Coronary artery (tissue), 2 donors: ENCODE data around the gene MARCO.

Experiments
- DNase-seq: peaks from one replicate; pipeline ENCODE4 v3.0.0-alpha.2; 2017; ENCODE audit warnings: low spot score
- H3K27ac ChIP-seq, 2 donors: fragments of 200-600 bp; sonication (generic); one replicate each; pipeline ENCODE4 v1.5.1; 2016 to 2019
- H3K4me3 ChIP-seq: fragments of 200-600 bp; sonication (generic); 2 replicates; pipeline ENCODE4 v1.5.1; 2016; ENCODE audit warnings: mild to moderate bottlenecking, moderate library complexity
- CTCF ChIP-seq: fragments of 200-600 bp; sonication (generic); IDR thresholded peaks from one replicate; pipeline ENCODE4 v1.5.1; 2019; ENCODE audit warnings: antibody characterized with exemption

The MARCO gene

GRCh38 chr2:118906186-118906585, 35.8 kb upstream of the MARCO start:
- DNase-seq, result no peak
- TF ChIP-seq CTCF, result no peak

GRCh38 chr2:118907759-118908158, 34.2 kb upstream of the MARCO start:
- Histone ChIP-seq H3K4me3 (no peak overlapping the region), H3K27ac (no peak overlapping the region)
- DNase-seq, result no peak
- no peak for TF ChIP-seq CTCF

More at GRCh38 chr2:118906186-118906585, 35.8 kb upstream of the MARCO start:
- Histone ChIP-seq H3K4me3 (no peak overlapping the region), H3K27ac (no peak overlapping the region)

- no peak for DNase-seq
- no peak for TF ChIP-seq CTCF
- Histone ChIP-seq H3K4me3 (no peak overlapping the region), H3K27ac (no peak overlapping the region)
These were observed 32.8 kb upstream of the MARCO start for GRCh38 chr2:118909191-118909590.

- DNase-seq, result no peak
- no peak overlapping the region for H3K27ac ChIP-seq
- H3K4me3 ChIP-seq, result no peak overlapping the region
- TF ChIP-seq CTCF, result no peak
These were observed 30.7 kb upstream of the MARCO start for GRCh38 chr2:118911166-118911856.

GRCh38 chr2:118911936-118912335, 30.1 kb upstream of the MARCO start:
- Histone ChIP-seq H3K4me3 (no peak overlapping the region), H3K27ac (no peak overlapping the region)
- DNase-seq, result no peak
- no peak for TF ChIP-seq CTCF

GRCh38 chr2:118913131-118913802, 28.7 kb upstream of the MARCO start:
- Histone ChIP-seq H3K27ac (no peak overlapping the region), H3K4me3 (no peak overlapping the region)
- TF ChIP-seq CTCF, result no peak
- no peak for DNase-seq
